NCI-H82 treated with DMSO at 0.1 percent for 48 hours (cell line): ENCODE measurements around the gene EEF2KMT.
"Not testable (repeated sequence)": the region's sequence is repeated elsewhere in the genome, so short reads cannot be mapped to it uniquely, and the experiment has no call there.

Experiments used
- DNase-seq: peaks from one replicate; lab custom pipeline; 2025; ENCODE audit not compliant: unreplicated experiment; lab: John Stamatoyannopoulos, UW

The EEF2KMT gene

DNA sequence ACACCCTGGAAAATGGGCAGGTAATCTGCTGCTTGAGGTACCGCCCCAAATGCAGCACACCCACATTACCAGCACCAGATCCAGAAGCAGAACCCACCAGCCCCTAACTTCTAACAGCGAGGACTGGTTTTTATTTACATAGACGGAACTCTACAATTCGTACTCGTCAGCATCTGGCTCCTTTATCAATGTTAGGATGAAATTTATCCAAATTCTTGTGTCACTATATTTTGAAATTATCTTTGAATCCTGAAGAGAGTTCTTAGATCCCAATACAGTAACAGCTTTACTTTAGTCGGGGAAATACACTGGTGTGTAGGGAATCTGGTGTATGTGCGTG, 26.3 kb downstream of the EEF2KMT start:
- DNase-seq = no peak

DNA sequence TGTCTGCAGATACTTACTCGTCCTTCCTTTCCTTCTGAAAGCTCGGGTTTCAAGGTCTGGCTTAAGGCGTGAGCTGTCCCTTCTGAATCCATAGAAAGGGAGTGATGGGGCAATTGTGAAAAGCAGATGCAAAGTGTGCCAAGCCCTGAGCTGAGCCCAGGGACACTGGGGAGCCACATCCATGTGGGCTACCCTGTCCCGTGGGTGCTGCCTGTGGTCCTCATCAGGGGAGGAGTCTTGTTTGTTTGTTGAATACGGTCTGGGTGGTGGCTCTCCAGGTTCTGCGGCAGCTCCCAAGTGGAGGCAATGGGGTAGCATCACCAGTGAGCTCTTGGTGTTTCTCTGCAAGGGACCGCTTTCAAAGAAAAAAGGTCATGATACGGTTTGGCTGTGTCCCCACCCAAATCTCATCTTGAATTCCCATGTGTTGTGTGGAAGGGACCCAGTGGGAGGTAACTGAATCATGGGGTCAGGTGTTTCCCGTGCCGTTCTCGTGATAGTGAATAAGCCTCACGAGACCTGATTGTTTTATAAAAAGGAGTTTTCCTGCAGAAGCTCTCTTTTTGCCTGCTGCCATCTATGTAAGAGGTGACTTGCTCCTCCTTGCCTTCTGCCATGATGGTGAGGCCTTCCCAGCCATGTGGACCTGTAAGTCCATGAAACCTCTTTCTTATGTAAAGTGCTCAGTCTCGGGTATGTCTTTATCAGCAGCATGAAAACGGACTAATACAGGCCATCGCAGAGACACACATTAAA, 27.0 kb downstream of the EEF2KMT start:
- no peak for DNase-seq

DNA sequence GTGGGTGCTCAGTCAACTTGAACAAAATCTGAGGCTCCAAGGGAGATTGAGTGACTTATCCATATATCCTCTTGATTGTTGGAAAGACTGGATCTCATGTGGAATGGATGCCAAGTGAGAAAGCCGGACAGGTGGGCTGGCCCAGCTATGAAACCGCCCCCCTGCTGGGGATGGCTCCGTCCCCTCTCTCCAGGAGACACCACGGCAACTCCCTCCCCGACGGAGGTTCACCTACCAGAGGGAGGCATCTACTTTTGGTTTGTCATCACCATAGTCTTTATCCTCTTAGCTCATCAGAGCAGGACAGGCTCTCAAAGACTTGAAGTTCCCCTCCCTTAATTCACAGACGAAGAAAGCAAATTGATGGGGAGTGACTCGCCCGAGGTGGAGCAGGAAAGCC, 27.7 kb downstream of the EEF2KMT start:
- no peak for DNase-seq

DNA sequence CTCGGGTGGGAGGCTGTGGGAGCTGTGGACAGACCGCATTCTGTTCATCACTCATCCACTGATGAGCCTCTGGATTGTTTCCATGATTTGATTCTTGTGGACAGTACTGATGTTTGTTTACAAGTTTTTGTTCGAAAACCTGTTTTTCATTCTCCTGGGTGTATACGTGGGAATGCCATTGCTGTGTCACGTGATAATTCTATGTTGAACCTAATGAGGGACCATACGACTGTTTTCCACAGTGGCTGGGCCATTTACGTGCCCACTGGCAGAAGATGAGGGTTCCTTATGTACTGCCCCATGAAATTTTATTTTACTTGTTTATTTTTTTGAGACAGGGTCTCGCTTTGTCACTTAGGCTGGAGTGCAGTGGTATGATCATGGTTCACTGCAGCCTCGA, 28.5 kb downstream of the EEF2KMT start:
- DNase-seq = no peak

DNA sequence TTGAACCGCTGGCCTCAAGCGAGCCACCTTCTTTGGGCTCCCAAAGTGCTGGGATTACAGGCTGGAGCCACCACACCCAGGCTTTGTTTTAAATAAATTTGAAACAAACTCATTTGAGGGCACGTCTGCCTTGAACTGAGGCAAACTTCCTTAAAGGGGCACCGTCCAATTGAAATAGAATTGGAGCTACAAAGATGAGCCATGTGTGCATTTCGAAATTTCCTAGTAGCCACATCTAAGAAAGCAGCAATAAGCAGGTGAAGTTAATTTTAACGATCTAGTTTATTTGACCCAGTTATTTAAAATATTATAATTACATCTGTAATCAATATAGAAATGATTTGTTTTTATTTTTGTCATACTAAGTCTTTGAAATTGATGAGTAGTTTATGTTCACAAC, 31.1 kb downstream of the EEF2KMT start:
- no peak for DNase-seq

DNA sequence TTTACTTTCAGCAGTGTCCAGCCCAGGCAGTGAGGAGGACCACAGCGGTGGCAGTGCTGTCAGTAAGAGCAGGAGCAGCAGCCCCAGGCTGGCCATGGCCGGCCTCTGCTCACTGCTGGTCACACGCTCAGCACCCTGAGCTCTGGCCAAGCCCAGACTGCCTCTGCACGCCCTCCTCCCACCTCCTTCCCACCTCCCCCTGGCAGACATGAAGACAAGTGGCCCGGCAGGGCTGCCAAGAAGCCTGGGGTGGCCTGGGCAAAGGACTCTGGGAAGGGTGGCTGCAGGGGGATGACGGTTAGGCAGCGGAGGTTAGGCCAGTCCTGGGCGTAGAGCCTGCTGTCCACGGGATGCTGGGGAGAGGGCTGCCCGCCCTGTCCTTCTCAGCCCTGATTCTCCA, 31.8 kb downstream of the EEF2KMT start, which contains the start of gene C16orf89:
Gene C16orf89 (minus strand): TSS at position 144 of the 400 bp plus-strand sequence. CDS start 48 bp downstream, at position 96.
- DNase-seq = no peak

DNA sequence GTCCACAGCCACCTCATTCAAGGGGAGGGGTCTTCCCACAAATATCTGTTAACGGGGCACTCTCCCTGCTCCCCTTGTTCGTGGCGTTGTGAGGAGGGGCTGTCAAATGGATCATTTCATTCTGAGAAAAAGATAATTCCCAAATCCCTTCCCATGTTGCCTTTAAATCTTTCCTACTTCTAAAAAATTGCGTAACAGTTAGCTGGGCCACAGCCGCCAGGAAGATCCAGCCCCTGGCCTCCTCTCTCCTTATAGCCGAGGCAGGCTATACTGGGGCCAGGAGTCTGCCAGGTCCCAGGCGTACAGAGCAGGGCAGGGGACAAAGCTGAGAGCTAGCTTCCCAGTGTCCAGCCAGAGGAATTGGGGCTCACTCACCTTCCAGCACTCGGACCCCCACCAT, 32.3 kb downstream of the EEF2KMT start:
- DNase-seq = no peak

DNA sequence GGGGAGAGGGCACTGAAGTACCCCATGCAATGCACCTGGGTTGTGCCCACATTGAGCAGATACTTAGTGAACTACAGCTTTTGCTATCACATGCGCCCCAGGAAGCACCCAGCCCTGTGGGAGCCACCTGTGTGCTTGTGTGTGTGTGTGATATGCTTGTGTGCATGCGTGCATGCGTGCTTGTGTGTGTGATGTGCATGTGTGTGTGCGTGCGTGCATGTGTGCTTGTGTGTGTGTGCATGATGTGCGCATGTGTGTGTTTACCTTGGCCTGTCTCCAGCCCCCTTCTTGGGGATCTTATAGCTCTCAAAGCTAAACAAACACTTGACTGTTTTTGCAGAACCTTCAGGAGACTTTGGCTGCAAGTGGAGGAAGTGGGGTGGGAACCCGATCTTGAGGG, 32.7 kb downstream of the EEF2KMT start:
- no peak for DNase-seq

DNA sequence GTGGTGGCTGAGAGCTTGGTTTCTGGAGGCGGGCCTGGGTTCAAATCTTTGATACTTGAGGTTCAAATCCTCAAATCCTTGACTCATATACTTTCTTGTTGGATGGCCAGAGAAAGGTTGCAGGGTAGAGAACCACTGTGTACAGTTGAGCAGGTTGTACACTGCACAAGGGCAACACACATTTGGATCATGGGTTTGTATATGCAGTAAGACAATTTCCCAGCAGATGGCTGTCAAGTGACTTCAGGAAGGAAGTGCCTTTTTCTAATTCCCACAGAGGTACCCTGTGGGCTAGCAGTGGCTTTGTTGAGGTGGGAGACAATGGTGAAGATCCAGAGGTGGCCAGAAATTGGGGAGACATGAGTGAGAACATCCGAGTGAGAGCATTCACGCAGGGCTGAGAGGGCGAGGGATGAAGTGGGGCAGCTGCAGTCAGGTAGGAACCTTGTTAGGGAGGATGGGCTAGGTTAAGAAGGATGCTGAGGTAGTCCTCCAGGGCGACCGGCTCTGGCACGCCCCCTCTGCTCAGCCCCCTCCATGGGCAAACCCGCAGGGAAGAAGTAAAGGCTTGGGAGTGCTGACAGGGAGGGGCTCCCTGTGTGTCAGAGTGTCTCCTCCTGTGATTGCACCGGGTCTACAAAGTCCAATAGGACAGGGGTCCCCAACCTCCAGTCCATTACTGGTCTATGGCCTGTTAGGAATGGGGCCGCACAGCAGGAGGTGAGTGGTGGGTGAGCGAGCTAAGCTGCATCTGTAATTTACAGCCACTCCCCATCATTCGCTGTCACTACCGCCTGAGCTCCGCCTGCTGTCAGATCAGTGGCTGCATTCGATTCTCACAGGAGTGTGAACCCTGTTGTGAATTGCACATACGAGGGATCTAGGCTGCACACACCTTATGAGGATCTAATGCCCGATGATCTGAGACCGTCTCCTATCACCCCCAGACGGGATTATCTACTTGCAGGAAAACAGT, 34.5 kb downstream of the EEF2KMT start:
- no peak for DNase-seq

DNA sequence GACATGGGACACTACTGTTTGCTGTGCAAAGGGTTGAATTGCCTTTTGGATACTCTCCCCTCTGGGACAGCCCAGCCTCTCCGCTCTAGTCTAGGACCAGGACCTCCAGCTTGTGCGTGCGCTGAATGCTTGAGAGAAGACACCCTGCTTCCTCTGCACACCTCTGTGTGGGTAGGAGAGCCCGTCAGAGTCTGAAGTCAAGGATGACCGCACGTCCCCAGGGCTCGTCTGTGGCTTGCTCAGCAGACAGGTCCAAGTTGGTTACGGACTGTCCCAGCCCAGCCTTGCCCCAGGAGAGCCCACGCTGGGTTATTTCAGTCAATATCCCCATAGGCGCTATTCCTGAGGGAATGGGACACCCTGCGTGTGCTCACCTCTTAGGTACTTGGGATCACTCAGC, 35.5 kb downstream of the EEF2KMT start:
- DNase-seq = no peak

DNA sequence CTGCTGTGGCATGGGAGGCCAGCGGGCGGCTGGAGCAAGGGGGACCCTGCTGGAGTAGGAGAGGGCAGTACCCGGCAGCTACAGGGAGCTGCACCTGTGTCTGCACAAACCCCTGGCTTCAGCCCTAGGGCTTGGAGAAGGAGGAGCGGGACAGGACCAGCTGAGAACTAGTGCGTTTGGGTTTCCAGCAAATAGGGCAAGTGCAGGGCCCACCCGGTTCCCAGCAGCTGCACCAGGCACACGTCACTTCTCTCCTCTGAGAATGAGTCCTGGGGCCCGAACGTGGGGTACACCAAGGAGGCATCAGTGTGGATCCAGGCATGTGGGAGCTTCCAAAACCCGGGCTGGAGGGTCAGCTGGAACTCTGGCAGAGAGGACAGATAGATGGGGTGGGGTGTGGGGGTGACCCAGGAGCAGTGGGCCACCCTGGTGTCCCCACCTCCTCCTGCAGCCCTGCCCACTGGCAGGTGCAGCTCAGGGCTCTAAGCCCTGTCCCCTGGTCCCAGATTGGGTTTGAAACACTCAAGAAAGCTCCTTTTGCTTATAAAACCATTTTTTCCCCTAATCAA, 37.4 kb downstream of the EEF2KMT start:
- no peak for DNase-seq

DNA sequence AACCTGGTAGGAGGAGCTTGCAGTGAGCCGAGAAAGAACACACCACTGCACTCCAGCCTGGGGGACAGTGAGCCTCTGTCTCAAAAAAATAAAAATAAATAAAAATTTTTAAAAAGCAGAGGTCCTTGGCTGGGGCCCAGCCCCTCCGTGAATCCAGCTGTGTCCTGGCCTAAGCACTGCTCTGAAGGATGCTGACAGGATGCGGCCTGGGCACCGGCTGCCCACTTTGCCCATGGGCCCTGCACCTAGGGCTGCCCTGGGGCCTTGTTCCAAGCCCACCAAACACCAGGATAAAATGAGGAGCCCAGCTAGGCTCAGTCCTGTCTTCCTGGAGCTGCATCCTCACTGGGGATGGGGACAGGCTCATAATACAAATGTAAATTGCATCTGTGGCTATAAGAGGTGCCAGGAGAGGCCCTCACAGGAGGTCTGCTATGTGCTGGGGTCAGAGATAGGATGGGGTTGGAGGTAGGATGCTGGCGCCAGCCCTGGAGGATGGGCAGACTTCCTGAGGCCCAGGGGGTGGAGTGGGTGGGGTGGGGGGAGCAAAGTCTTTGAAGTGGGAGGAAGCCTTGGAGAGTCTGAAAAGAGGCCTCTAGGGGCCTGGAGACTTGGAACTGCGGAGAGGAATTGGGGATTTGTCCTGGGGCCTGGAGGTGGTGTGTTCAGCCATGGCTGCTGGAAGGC, 38.1 kb downstream of the EEF2KMT start:
- DNase-seq = no peak

DNA sequence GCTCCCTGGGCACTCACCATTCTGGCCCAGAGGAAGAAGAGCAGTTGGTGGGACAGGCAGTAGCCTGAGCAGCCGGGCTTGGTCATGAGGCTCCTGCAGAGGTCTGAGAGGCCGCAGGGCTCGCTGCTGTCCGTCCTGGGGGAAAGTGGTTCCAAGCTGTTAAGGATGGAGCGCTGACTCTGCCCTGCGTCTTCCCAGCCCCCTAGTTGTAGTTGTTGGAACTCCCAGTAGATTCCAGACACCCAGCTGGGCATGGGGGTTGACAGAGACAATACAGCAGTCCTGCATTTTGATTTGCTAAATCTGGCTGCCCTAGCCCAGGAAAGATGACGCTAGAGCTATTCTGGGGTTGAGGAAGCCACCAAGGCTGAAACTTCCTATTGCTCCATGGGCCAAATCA, 39.1 kb downstream of the EEF2KMT start:
- no peak for DNase-seq

DNA sequence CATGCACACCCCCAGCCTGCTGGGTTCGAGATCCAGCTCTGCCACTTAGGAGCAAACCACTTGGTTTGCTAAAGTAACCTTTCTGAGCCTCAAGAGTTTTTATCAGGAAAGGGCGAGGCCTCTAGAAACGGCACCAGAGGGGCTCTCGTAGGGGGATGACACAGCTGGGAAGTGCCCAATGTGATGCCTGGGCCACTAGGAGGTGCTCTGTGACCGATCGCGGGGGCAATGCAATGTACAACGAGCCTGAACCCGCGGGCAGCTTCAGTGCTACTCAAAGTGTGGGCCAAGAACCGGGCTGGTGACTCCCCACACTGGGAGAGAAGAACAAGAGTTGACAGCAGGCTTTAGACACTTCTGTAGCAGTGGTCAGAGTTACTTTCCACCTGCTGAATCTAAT, 41.2 kb downstream of the EEF2KMT start:
- DNase-seq = no peak

DNA sequence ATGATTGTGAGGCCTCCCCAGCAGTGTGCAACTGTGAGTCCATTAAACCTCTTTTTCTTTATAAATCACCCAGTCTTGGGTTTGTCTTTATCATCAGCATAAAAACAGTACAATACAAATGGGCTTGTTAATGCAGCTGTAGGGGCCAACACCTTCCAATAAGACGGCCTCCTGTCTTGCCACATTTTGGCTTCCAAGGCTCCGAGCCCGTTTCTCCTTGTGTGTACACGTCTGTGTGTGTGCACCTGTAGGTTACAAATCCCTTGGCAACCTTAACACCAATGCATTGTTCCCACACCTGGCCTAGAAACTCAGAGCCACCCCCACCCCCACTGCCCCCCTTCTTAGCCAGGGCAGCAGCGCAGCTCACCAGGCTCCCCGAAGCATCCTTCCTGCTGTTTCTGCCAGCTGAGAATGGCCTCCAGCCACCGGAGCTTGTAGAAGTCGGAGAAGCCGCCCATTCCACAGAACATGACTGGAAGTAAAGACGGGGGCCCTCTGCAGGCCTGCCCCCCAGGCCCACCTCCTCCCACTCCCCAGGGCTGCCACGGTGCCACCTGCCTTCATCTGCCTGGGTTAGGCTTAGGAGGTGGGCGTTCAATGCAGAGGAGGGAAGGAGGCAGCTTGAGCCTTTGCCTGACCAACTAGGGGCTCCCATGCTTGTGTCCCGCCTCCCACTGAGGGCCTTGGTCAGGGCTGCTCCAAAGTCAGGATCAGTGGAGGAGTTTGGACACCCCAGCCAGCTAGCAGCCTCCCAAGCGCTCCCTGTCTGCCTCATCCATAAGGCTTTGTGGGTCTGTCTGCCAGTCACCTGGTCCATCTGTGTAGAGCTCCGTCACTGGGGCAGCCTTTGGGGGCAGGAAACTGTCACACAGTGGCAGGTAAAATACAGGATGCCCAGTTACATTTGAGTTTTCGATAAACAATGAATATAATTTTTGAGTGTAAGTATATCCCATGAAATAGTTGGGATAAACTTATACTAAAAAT, 42.4 kb downstream of the EEF2KMT start:
- no peak for DNase-seq

DNA sequence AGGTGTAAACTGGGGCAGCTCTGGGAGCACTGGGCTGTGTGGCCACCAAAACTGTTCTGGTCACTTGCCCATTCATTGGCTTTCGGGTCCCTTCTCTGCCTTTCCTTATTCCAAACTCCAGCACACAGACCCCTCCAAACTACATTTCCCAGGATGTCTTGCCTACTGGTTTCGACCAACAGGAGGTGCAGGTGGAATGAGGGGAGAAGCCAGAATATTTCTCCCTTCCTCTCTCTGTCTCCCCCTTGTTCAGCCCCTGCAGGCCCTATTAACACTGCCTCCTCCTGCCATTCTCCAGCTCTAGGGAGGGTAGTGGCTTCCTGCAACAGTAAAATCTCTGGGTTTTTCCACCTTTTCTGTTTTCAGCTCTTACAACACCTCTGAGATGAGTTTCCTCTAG, 50.7 kb downstream of the EEF2KMT start:
- no peak for DNase-seq

DNA sequence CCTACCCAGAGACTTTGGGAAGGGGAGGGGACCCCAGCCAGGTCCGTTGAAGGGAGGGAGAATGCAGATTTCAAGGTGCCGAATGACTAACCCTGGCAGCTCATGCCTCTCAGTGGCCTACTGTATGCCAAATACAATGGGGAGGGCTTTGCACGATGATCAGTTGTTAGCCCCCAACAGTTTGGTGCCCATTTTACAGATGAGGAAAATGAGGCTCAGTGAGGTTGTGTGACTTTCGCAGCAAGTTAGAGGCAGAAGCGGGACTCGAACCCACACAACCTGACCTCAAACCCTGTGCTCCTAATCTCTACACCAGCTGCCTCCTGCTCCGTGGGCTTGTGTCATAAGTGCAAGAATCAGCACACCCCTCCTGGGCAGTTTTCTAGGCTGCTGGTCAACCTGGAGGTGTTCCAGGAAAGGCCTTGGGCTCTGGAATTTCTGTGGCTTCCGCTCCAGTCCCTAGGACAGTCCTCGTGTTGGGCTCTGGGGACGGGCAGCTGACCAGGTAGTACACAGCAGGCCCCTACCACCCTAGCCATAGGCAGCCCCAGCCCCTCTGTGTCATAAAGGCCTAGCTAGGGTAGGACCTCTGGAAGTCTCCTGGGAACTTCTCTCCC, 52.0 kb downstream of the EEF2KMT start:
- no peak for DNase-seq

DNA sequence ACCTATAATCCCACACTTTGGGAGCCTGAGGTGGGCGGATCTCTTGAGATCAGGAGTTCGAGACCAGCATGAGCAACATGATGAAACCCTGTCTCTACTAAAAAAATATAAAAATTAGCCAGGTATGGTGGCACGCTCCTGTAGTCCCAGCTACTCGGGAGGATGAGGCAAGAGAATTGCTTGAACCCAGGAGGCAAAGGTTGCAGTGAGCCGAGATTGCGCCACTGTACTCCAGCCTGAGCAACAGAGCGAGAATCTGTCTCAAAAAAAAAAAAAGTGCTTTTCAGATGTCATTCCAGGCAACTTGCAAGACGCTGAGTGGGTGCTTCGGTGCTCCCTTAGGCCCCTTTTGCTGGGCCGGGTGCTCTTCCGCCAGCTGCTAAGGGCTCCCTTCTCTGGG, 53.0 kb downstream of the EEF2KMT start:
- DNase-seq = not testable (repeated sequence)

DNA sequence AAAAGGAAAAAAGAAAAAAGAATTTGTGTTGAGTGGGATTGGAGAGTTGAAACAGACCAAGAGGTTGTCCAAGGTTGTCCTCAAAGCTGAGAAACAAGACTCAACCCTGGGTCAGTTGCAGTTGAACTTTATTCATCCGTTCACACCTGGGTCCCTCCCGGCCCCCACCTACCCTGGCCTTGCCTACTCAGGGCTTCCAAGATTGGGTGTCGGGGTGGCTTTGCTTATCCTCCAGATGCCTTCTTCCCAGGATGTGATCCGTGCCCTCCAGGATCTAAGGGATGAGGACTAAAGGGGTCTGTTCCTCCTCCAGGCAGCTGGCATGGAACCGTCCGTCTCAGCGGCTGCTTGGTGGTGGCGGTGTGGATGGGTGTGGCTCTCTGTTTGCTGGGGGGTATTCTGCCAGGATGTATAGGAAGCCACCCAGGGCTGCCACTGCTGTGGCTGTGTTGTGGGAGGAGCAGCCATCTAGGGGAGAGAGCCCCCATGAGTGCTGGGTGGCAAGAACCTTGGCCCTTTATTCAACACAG, 53.5 kb downstream of the EEF2KMT start:
- no peak for DNase-seq
